ENCODE data around the gene RSPH3. TPM values are rescaled to one million over a fixed set of nuclear protein-coding genes. Genes with fewer than 3 reads are reported as not detected.
"Not testable (repeated sequence)": the region's sequence is repeated elsewhere in the genome, so short reads cannot be mapped to it uniquely, and the experiment has no call there.

The RSPH3 gene
- polyA plus RNA-seq, 1 donor from 2014 or later = 3.5 TPM

DNA sequence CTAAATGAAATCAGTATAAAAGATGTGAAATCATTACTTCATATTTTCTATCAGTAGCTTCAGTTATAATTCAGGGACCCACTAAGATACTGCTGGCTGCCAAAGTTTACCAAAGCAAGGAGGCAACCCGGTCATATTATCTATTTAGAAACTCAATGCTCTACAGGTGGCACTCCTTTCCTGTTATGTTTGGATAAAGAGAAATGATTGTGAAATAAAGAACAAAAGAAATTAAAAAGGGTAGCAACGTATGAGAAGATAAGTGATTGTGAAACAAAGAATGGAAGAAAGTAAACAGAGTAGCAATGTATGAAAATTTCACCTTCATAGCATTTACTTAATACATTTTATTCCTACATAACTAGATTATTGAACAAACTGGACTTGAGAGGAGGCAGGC is 45.2 kb downstream of the RSPH3 start:
- Histone ChIP-seq H4K20me1 (ENCODE audit: insufficient read depth) (no peaks in the 10 kb centered on the region), H3K27ac (ENCODE audit: low read length) (no peak overlapping the region), H3K9me2 (ENCODE audit: insufficient read depth, low read length) (no peaks in the 10 kb centered on the region), H3K9me3 (ENCODE audit: low read length) (peaks cover 4% of the 10 kb centered on the region), H3K27me3 (ENCODE audit: insufficient read depth, low read depth, low read length) (no peaks in the 10 kb centered on the region), H3K9ac (ENCODE audit: low read length) (no peak overlapping the region), H3F3A (ENCODE audit: insufficient read depth, low read length, poor library complexity, severe bottlenecking) (no peaks in the 10 kb centered on the region), H3K36me3 (ENCODE audit: insufficient read depth, low read length) (peaks cover 5% of the 10 kb centered on the region), H3K4me3 (ENCODE audit: low read length) (no peak overlapping the region), H3K79me2 (replicated peaks; ENCODE audit: insufficient read depth, low read length) (no peaks in the 10 kb centered on the region), H2AFZ (ENCODE audit: low read depth, low read length) (no peak overlapping the region), H3K4me2 (ENCODE audit: low read length) (no peak overlapping the region)
- TF ChIP-seq, protein P1, sequence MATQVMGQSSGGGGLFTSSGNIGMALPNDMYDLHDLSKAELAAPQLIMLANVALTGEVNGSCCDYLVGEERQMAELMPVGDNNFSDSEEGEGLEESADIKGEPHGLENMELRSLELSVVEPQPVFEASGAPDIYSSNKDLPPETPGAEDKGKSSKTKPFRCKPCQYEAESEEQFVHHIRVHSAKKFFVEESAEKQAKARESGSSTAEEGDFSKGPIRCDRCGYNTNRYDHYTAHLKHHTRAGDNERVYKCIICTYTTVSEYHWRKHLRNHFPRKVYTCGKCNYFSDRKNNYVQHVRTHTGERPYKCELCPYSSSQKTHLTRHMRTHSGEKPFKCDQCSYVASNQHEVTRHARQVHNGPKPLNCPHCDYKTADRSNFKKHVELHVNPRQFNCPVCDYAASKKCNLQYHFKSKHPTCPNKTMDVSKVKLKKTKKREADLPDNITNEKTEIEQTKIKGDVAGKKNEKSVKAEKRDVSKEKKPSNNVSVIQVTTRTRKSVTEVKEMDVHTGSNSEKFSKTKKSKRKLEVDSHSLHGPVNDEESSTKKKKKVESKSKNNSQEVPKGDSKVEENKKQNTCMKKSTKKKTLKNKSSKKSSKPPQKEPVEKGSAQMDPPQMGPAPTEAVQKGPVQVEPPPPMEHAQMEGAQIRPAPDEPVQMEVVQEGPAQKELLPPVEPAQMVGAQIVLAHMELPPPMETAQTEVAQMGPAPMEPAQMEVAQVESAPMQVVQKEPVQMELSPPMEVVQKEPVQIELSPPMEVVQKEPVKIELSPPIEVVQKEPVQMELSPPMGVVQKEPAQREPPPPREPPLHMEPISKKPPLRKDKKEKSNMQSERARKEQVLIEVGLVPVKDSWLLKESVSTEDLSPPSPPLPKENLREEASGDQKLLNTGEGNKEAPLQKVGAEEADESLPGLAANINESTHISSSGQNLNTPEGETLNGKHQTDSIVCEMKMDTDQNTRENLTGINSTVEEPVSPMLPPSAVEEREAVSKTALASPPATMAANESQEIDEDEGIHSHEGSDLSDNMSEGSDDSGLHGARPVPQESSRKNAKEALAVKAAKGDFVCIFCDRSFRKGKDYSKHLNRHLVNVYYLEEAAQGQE (IDR thresholded peaks at IDR 0.05; ENCODE audit: borderline replicate concordance) = no peak
- TF ChIP-seq POLR2AphosphoS5 (IDR thresholded peaks at IDR 0.05) = no peak
- TF ChIP-seq, protein P2, sequence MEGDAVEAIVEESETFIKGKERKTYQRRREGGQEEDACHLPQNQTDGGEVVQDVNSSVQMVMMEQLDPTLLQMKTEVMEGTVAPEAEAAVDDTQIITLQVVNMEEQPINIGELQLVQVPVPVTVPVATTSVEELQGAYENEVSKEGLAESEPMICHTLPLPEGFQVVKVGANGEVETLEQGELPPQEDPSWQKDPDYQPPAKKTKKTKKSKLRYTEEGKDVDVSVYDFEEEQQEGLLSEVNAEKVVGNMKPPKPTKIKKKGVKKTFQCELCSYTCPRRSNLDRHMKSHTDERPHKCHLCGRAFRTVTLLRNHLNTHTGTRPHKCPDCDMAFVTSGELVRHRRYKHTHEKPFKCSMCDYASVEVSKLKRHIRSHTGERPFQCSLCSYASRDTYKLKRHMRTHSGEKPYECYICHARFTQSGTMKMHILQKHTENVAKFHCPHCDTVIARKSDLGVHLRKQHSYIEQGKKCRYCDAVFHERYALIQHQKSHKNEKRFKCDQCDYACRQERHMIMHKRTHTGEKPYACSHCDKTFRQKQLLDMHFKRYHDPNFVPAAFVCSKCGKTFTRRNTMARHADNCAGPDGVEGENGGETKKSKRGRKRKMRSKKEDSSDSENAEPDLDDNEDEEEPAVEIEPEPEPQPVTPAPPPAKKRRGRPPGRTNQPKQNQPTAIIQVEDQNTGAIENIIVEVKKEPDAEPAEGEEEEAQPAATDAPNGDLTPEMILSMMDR (IDR thresholded peaks at IDR 0.05; ENCODE audit: poor library complexity, severe bottlenecking) = no peak
- TF ChIP-seq SMC3 (conservative IDR thresholded peaks at IDR 0.05; ENCODE audit: poor library complexity) = no peak
- TF ChIP-seq RAD21 (conservative IDR thresholded peaks at IDR 0.05) = no peak
- no peak for TF ChIP-seq EZH2 (IDR thresholded peaks at IDR 0.05; ENCODE audit: borderline replicate concordance, insufficient read depth, low read length, poor library complexity, severe bottlenecking)
- no peak for TF ChIP-seq TAF1 (IDR thresholded peaks at IDR 0.05; ENCODE audit: low read depth)
- TF ChIP-seq EP300 (conservative IDR thresholded peaks at IDR 0.05; ENCODE audit: poor library complexity, severe bottlenecking) = no peak
- TF ChIP-seq MXI1 (conservative IDR thresholded peaks at IDR 0.05; ENCODE audit: poor library complexity, severe bottlenecking) = no peak

DNA sequence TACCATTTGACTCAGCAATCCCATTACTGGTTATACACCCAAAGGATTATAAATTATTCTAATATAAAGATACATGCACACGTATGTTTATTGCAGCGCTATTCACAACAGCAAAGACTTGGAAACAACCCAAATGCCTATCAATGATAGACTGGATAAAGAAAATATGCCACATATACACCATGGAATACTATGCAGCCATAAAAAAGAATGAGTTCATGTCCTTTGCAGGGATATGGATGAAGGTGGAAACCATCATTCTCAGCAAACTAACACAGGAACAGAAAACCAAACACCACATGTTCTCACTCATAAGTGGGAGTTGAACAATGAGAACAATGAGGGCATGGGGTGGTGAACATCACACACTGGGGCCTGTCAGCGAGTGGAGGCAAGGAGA is 48.0 kb downstream of the RSPH3 start:
- not testable (repeated sequence) for H4K20me1 ChIP-seq (ENCODE audit: insufficient read depth); H3K27me3 ChIP-seq (ENCODE audit: insufficient read depth, low read depth, low read length); H3K36me3 ChIP-seq (ENCODE audit: insufficient read depth, low read length); H3K4me3 ChIP-seq (ENCODE audit: low read length); H3F3A ChIP-seq (ENCODE audit: insufficient read depth, low read length, poor library complexity, severe bottlenecking); H3K79me2 ChIP-seq (replicated peaks; ENCODE audit: insufficient read depth, low read length); H3K27ac ChIP-seq (ENCODE audit: low read length); H3K9me3 ChIP-seq (ENCODE audit: low read length); H3K9me2 ChIP-seq (ENCODE audit: insufficient read depth, low read length); H2AFZ ChIP-seq (ENCODE audit: low read depth, low read length); H3K9ac ChIP-seq (ENCODE audit: low read length); H3K4me2 ChIP-seq (ENCODE audit: low read length)

DNA sequence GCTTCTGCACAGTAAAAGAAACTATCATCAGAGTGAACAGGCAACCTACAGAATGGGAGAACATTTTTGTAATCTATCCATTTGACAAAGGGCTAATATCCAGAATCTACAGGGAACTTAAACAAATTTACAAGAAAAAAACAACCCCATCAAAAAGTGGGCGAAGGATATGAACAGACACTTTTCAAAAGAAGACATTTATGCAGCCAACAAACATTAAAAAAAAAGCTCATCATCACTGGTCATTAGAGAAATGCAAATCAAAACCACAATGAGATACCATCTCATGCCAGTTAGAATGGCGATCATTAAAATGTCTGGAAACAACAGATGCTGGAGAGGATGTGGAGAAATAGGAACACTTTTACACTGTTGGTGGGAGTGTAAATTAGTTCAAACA is 48.4 kb downstream of the RSPH3 start:
- not testable (repeated sequence) for H3F3A ChIP-seq (ENCODE audit: insufficient read depth, low read length, poor library complexity, severe bottlenecking); H3K36me3 ChIP-seq (ENCODE audit: insufficient read depth, low read length); H3K4me2 ChIP-seq (ENCODE audit: low read length); H3K9me3 ChIP-seq (ENCODE audit: low read length); H3K79me2 ChIP-seq (replicated peaks; ENCODE audit: insufficient read depth, low read length); H4K20me1 ChIP-seq (ENCODE audit: insufficient read depth); H3K9me2 ChIP-seq (ENCODE audit: insufficient read depth, low read length); H3K9ac ChIP-seq (ENCODE audit: low read length); H3K4me3 ChIP-seq (ENCODE audit: low read length); H2AFZ ChIP-seq (ENCODE audit: low read depth, low read length); H3K27me3 ChIP-seq (ENCODE audit: insufficient read depth, low read depth, low read length); H3K27ac ChIP-seq (ENCODE audit: low read length)

All from neural cell (in vitro differentiated cells).